ENCODE measurements around the gene PEX11B. TPM values are rescaled to one million over a fixed set of nuclear protein-coding genes. Genes with fewer than 3 reads are reported as not detected.
A peak's percentile ranks its signal among the peaks of the same experiment; 100 is the strongest.

PEX11B gene
- total RNA-seq, 1 donor from 2014 or later: 47.7 TPM

GRCh38 chr1:145887631-145888030 is 30.9 kb downstream of the PEX11B start:
- ATAC-seq (ENCODE audit: low read depth) (no peak), DNase-seq (no peak)
- no peak for TF ChIP-seq CTCF (IDR thresholded peaks at IDR 0.05)
- Mint-ChIP-seq H3K27ac (no peak overlapping the region), H3K36me3 (ENCODE audit: low read depth) (no peaks in the 10 kb centered on the region), H3K27me3 (peaks cover 15% of the 10 kb centered on the region), H3K9me3 (no peaks in the 10 kb centered on the region), H3K4me3 (no peak overlapping the region), H3K4me1 (peaks cover 18% of the 10 kb centered on the region)
- ChIA-PET CTCF (no interaction called here), POLR2A (interaction anchor here (2.5 kb wide), 1 partner anchor 15 kb away, joined by 9 read pairs; no protein-coding TSS in a partner anchor)
- intact Hi-C loops (cut with micrococcal nuclease): no loop called here

GRCh38 chr1:145886816-145887215 is 31.7 kb downstream of the PEX11B start:
- DNase-seq (no peak), ATAC-seq (ENCODE audit: low read depth) (no peak)
- Mint-ChIP-seq H3K27me3 (peaks cover 15% of the 10 kb centered on the region), H3K9me3 (no peaks in the 10 kb centered on the region), H3K4me1 (peaks cover 19% of the 10 kb centered on the region), H3K36me3 (ENCODE audit: low read depth) (no peaks in the 10 kb centered on the region), H3K27ac (no peak overlapping the region), H3K4me3 (peak overlapping the region; percentile 41)
- ChIA-PET CTCF (interaction anchor here (1.0 kb wide), 1 partner anchor 41 kb away, joined by 4 read pairs; the partner anchor contains the start of gene NUDT17), POLR2A (interaction anchor here (1.7 to 4.3 kb wide), 3 partner anchors 14 to 41 kb away, joined by 9 to 41 read pairs (median 9); partner anchors contain the start of genes PIAS3 and RBM8A)
- TF ChIP-seq CTCF (IDR thresholded peaks at IDR 0.05): no peak
- intact Hi-C loops (cut with micrococcal nuclease): no loop called here

- H3K4me1 Mint-ChIP-seq: peaks cover 19% of the 10 kb centered on the region
- no peak overlapping the region for H3K27ac Mint-ChIP-seq
- ATAC-seq (ENCODE audit: low read depth): no peak
- no peaks in the 10 kb centered on the region for H3K36me3 Mint-ChIP-seq (ENCODE audit: low read depth)
- POLR2A ChIA-PET: interaction anchor here (0.7 to 4.3 kb wide), 6 partner anchors 9 to 41 kb away, joined by 5 to 41 read pairs (median 9); partner anchors contain the start of genes NUDT17, PEX11B, PIAS3 and RBM8A
- H3K27me3 Mint-ChIP-seq: peaks cover 16% of the 10 kb centered on the region
- no peak for DNase-seq
- CTCF ChIA-PET: interaction anchor here (0.9 to 1.0 kb wide), 2 partner anchors 38 to 41 kb away, joined by 3 to 4 read pairs; partner anchors contain the start of gene NUDT17
- TF ChIP-seq CTCF (IDR thresholded peaks at IDR 0.05): no peak
- H3K4me3 Mint-ChIP-seq: peak overlapping the region; percentile 88
- H3K9me3 Mint-ChIP-seq: no peaks in the 10 kb centered on the region
- intact Hi-C loops (cut with micrococcal nuclease): no loop called here
These were observed 32.1 kb downstream of the PEX11B start for GRCh38 chr1:145886390-145886789.

GRCh38 chr1:145885738-145886287 is 32.7 kb downstream of the PEX11B start, which contains the start of gene ANKRD35:
ANKRD35 (minus strand) TSS chr1:145885866; CDS start chr1:145885758, 108 bp downstream.
- DNase-seq (peak; percentile 82), ATAC-seq (ENCODE audit: low read depth) (peak; percentile 99)
- CTCF ChIA-PET: interaction anchor here (0.9 to 1.2 kb wide), 3 partner anchors 24 to 41 kb away, joined by 3 to 5 read pairs (median 3); partner anchors contain the start of genes ITGA10 and NUDT17
- POLR2A ChIA-PET: interaction anchor here (0.6 to 4.3 kb wide), 8 partner anchors 10 to 78 kb away, joined by 5 to 41 read pairs (median 9); partner anchors contain the start of genes ANKRD34A, NUDT17, PEX11B and PIAS3
- TF ChIP-seq CTCF (IDR thresholded peaks at IDR 0.05): no peak
- Mint-ChIP-seq H3K27me3 (peaks cover 19% of the 10 kb centered on the region), H3K9me3 (no peaks in the 10 kb centered on the region), H3K27ac (no peak within 1 kb of the TSS), H3K36me3 (ENCODE audit: low read depth) (no peaks in the 10 kb centered on the region), H3K4me1 (peaks cover 19% of the 10 kb centered on the region), H3K4me3 (peak within 1 kb of the TSS; percentile 88)
- intact Hi-C loops (cut with micrococcal nuclease): loop anchor here (1.0 kb wide), 1 partner anchor 27 kb away; the partner anchor contains the start of gene PIAS3

GRCh38 chr1:145884675-145885074 is 33.8 kb downstream of the PEX11B start:
- peak overlapping the region; percentile 88 for H3K4me3 Mint-ChIP-seq
- peaks cover 19% of the 10 kb centered on the region for H3K4me1 Mint-ChIP-seq
- H3K9me3 Mint-ChIP-seq: no peaks in the 10 kb centered on the region
- H3K27ac Mint-ChIP-seq: no peak overlapping the region
- intact Hi-C loops (cut with micrococcal nuclease): loop anchor here (1.0 kb wide), 1 partner anchor 25 kb away; the partner anchor contains the start of gene PIAS3
- DNase-seq (no peak), ATAC-seq (ENCODE audit: low read depth) (no peak)
- H3K27me3 Mint-ChIP-seq: peaks cover 19% of the 10 kb centered on the region
- no peaks in the 10 kb centered on the region for H3K36me3 Mint-ChIP-seq (ENCODE audit: low read depth)
- ChIA-PET POLR2A (interaction anchor here (4.3 kb wide), 1 partner anchor 25 kb away, joined by 41 read pairs; the partner anchor contains the start of gene PIAS3), CTCF (no interaction called here)
- no peak for TF ChIP-seq CTCF (IDR thresholded peaks at IDR 0.05)
